GM13977 (cell line): ENCODE results near the gene ADAMTS18.
"Not testable (repeated sequence)": the region's sequence is repeated elsewhere in the genome, so short reads cannot be mapped to it uniquely, and the experiment has no call there.

Experiments
- DNase-seq: peaks from one replicate; pipeline ENCODE4 v3.0.0; 2012; ENCODE audit warnings: low spot score
- in situ Hi-C: fragments of 300-500 bp; cut with MboI; formaldehyde crosslinking; loops from one replicate; pipeline ENCODE4 v1.12.0; 2022; ENCODE audit warnings: low sequenced_read_pairs, low pct_unique_long_range_greater_than_20kb, mixed read lengths, inconsistent platforms; ENCODE audit not compliant: unreplicated experiment
- TF ChIP-seq, protein P1 (sequence below): IDR thresholded peaks from 2 replicates; pipeline ENCODE4 v1.5.1; 2012; ENCODE audit warnings: mild to moderate bottlenecking, control low read depth; ENCODE audit not compliant: insufficient read depth; ENCODE audit errors: extremely low read depth, missing control alignments

The ADAMTS18 gene

DNA sequence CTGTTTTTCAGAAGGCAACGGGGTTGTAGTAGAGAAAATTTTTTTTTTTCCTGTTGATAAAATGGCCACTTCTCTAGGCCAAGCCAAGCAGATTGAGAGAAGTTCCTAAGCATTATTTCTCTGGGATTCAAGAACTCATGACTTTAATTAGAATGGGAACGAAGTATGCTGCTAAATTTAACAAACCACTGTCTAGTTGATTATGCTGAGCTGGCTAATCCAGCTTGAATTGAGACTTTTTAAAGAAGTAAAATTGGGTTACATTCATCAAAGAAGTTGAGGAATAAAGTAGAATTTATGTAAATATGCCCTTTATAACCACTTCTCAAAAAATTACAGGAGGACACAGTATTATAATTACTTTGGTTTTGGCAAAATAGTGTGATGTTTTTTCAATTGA is 152.5 kb downstream of the ADAMTS18 start:
- in situ Hi-C loops = no loop called here
- no peak for DNase-seq
- TF ChIP-seq, protein P1, sequence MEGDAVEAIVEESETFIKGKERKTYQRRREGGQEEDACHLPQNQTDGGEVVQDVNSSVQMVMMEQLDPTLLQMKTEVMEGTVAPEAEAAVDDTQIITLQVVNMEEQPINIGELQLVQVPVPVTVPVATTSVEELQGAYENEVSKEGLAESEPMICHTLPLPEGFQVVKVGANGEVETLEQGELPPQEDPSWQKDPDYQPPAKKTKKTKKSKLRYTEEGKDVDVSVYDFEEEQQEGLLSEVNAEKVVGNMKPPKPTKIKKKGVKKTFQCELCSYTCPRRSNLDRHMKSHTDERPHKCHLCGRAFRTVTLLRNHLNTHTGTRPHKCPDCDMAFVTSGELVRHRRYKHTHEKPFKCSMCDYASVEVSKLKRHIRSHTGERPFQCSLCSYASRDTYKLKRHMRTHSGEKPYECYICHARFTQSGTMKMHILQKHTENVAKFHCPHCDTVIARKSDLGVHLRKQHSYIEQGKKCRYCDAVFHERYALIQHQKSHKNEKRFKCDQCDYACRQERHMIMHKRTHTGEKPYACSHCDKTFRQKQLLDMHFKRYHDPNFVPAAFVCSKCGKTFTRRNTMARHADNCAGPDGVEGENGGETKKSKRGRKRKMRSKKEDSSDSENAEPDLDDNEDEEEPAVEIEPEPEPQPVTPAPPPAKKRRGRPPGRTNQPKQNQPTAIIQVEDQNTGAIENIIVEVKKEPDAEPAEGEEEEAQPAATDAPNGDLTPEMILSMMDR = no peak

DNA sequence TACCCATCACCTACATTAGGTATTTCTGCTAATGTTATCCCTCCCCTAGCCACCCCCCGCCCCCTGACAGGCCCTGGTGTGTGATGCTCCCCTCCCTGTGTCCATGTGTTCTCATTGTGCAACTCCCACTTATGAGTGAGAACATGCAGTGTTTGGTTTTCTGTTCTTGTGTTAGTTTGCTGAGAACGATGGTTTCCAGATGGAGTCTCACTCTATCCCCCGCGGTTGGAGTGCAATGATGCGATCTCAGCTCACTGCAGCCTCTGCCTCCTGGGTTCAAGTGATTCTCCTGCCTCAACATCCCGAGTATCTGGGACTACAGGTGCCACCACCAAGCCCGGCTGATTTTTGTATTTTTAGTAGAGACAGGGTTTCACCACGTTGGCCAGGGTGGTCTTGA is 155.5 kb downstream of the ADAMTS18 start:
- in situ Hi-C loops, DNase-seq: not testable (repeated sequence)

DNA sequence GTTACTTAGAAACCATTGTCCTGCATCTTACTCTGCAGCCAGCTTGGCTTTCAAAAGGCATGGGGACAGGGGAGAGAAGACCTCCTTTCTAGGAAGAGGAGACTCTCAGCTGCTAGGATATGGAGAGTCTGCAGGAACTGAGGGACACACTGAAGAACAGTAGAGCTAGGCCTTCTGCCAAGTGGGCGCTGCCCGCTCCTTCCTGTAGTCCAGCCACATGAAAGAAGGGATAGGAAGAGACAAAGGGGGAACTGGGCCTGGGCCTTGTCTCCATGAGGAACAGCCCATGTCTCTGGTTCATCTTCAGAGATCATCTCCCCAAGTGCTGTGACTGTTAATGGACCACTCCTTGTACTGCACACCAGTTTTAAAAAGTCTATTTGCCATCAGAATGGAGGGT is 157.3 kb downstream of the ADAMTS18 start:
- in situ Hi-C loops = no loop called here
- DNase-seq = no peak

DNA sequence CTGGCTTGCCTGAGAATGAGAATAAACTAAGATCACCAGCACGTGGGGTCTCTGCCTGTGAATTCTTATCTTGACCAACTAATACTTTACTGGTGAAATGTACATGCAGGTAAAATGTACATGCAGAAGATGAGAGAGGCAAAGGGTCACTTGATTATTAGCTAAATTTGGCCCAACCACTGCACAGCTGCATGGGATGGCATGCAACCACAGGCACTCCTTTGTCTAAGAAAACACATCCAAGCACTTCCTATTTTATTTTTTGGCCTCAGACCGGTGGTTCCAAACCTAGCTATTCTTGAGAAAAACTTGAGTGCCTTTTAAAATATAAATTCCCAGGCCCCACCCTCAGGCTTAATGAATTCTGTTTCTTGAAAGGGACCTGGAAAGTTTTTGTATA is 157.7 kb downstream of the ADAMTS18 start:
- in situ Hi-C loops = no loop called here
- no peak for DNase-seq
- TF ChIP-seq, protein P1 = no peak

More for the DNA sequence above, 157.3 kb downstream of the ADAMTS18 start:
- TF ChIP-seq, protein P1 = no peak

DNA sequence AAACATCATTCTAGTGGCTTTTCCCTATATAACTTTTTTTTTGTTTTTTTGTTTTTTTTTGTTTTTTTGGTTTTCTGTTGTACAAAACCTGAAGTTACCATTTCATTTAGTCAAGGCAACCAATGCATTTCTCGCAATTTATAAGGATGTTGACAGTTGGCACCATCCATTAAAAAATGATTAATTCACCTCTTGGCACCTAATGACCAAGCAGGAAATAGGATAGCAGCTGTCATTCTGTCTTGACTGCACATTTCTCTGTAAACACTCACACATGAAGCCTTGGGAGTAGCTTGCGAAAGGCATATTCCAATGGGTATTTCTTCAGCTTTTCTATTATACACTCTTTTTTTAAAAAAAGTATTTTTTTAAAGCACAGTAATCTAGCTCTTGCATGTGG is 158.2 kb downstream of the ADAMTS18 start:
- in situ Hi-C loops = no loop called here
- no peak for DNase-seq
- TF ChIP-seq, protein P1 = no peak

DNA sequence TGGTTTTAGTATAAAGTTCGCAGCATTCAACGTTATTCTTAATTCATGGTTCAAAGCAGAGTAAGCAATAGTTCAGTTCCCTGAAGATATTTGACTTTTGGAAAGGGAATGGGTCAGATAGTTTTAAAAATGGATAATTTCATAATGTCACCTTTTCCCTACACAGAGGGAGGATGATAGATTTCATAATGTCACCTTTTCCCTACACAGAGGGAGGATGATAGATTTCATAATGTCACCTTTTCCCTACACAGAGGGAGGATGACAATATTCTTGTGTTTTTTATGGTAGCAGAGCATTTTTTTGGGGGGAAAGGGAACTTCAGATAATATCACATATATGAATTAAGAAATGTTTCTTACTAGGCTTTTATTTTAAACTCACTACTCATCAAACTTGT is 159.5 kb downstream of the ADAMTS18 start:
- DNase-seq, in situ Hi-C loops: not testable (repeated sequence)

DNA sequence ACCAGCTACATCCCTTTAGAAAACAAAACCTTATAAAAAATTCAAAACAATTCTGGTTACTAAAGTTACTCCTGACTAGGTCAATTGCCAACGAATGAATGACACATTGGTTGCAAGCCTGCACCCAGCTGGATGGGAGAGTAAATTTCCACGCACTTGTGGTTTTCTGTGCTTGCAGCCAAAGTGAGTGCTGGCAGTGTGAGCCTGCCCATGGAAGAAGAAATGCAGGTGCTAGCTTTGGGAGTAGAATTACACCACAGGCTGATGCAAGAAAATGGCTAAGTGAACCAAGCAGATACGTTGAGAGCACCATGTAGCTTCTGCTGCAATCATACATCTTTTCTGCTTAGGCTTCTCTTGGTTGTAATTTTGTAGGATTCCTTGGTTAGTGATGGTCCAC is 161.0 kb downstream of the ADAMTS18 start:
- no peak for DNase-seq
- in situ Hi-C loops = no loop called here
- TF ChIP-seq, protein P1 = no peak
